ENCODE data around the gene ZNF547. TPM values are rescaled to one million over a fixed set of nuclear protein-coding genes. Genes with fewer than 3 reads are reported as not detected.

The ZNF547 gene
- total RNA-seq, 1 experiment from 2014 or later: 3.2 TPM

- H3F3A ChIP-seq (ENCODE audit: low read length, unreplicated experiment): no peaks in the 10 kb centered on the region
- peaks cover 23% of the 10 kb centered on the region; the same call in 1 of the 2 replicates for H3K9me3 ChIP-seq (ENCODE audit: low read length)
- no peak for DNase-seq
- no TSS peak for BruUV-seq (replicated peaks)
- ChIA-PET CTCF (no interaction called here), POLR2A (ENCODE audit: unreplicated experiment) (no interaction called here)
- no peak overlapping the region for H3K4me3 ChIP-seq (ENCODE audit: low read length)
- H3K4me1 ChIP-seq (ENCODE audit: insufficient read depth, low read length): peaks cover 8% of the 10 kb centered on the region
- H3K27me3 ChIP-seq (ENCODE audit: low read length): no peaks in the 10 kb centered on the region
- no peaks in the 10 kb centered on the region for H4K20me1 ChIP-seq (ENCODE audit: low read length)
- ATAC-seq: no peak
- peaks cover 77% of the 10 kb centered on the region for H3K36me3 ChIP-seq (ENCODE audit: low read depth, low read length)
- no peak overlapping the region for H2AFZ ChIP-seq (ENCODE audit: low read length)
- no peaks in the 10 kb centered on the region for H3K9me2 ChIP-seq (replicated peaks; ENCODE audit: low read length)
- TF ChIP-seq EZH2phosphoT487 (IDR thresholded peaks at IDR 0.05; ENCODE audit: borderline replicate concordance, low read length) (no peak), EZH2 (IDR thresholded peaks at IDR 0.05; ENCODE audit: low read length, unreplicated experiment) (no peak), CTCF (conservative IDR thresholded peaks at IDR 0.05; ENCODE audit: low read depth, low read length) (no peak)
- peaks cover 35% of the 10 kb centered on the region for H3K79me2 ChIP-seq (ENCODE audit: low read length)
- no peak overlapping the region for H3K9ac ChIP-seq (ENCODE audit: low read length)
- no peak overlapping the region for H3K4me2 ChIP-seq (ENCODE audit: low read length)
- no peak overlapping the region for H3K27ac ChIP-seq (ENCODE audit: low read length)
- intact Hi-C loops (cut with micrococcal nuclease): no loop called here
These were observed 32.4 kb downstream of the ZNF547 start for GRCh38 chr19:57395710-57396109.

- Histone ChIP-seq H3K9me3 (ENCODE audit: low read length) (0 out of 2 replicates have a peak, but pooled peaks cover 19% of the 10 kb centered on the region), H3K27ac (ENCODE audit: low read length) (no peak overlapping the region), H3K4me1 (ENCODE audit: insufficient read depth, low read length) (no peaks in the 10 kb centered on the region), H4K20me1 (ENCODE audit: low read length) (no peaks in the 10 kb centered on the region), H3K4me2 (ENCODE audit: low read length) (no peak overlapping the region), H2AFZ (ENCODE audit: low read length) (no peak overlapping the region), H3K9me2 (replicated peaks; ENCODE audit: low read length) (no peaks in the 10 kb centered on the region), H3K27me3 (ENCODE audit: low read length) (no peaks in the 10 kb centered on the region), H3K36me3 (ENCODE audit: low read depth, low read length) (peaks cover 57% of the 10 kb centered on the region), H3K4me3 (ENCODE audit: low read length) (no peak overlapping the region), H3K79me2 (ENCODE audit: low read length) (peaks cover 6% of the 10 kb centered on the region; the same call in 1 of the 2 replicates), H3K9ac (ENCODE audit: low read length) (no peak overlapping the region), H3F3A (ENCODE audit: low read length, unreplicated experiment) (no peaks in the 10 kb centered on the region)
- CTCF ChIA-PET: no interaction called here
- no peak for DNase-seq
- intact Hi-C loops (cut with micrococcal nuclease): no loop called here
- no peak for ATAC-seq
- TF ChIP-seq EZH2 (IDR thresholded peaks at IDR 0.05; ENCODE audit: low read length, unreplicated experiment): no peak
- TF ChIP-seq EZH2phosphoT487 (IDR thresholded peaks at IDR 0.05; ENCODE audit: borderline replicate concordance, low read length): no peak
- no TSS peak for BruUV-seq (replicated peaks)
- POLR2A ChIA-PET (ENCODE audit: unreplicated experiment): no interaction called here
These were observed 35.5 kb downstream of the ZNF547 start for GRCh38 chr19:57398868-57399267.

GRCh38 chr19:57403737-57404563 lies 40.6 kb downstream of the ZNF547 start:
- ChIA-PET POLR2A (ENCODE audit: unreplicated experiment) (no interaction called here), CTCF (no interaction called here)
- intact Hi-C loops (cut with micrococcal nuclease): no loop called here
- DNase-seq (no peak), ATAC-seq (no peak)
- no peaks in the 10 kb centered on the region for H4K20me1 ChIP-seq (ENCODE audit: low read length)
- H3K4me2 ChIP-seq (ENCODE audit: low read length): no peak overlapping the region
- no TSS peak for BruUV-seq (replicated peaks)
- H3K9ac ChIP-seq (ENCODE audit: low read length): no peak overlapping the region
- H3K4me1 ChIP-seq (ENCODE audit: insufficient read depth, low read length): no peaks in the 10 kb centered on the region
- H3K36me3 ChIP-seq (ENCODE audit: low read depth, low read length): peaks cover 14% of the 10 kb centered on the region
- no peak overlapping the region for H2AFZ ChIP-seq (ENCODE audit: low read length)
- H3K4me3 ChIP-seq (ENCODE audit: low read length): no peak overlapping the region
- no peaks in the 10 kb centered on the region for H3K79me2 ChIP-seq (ENCODE audit: low read length)
- H3F3A ChIP-seq (ENCODE audit: low read length, unreplicated experiment): no peaks in the 10 kb centered on the region
- H3K9me2 ChIP-seq (replicated peaks; ENCODE audit: low read length): no peaks in the 10 kb centered on the region
- no peak overlapping the region for H3K27ac ChIP-seq (ENCODE audit: low read length)
- no peaks in the 10 kb centered on the region for H3K27me3 ChIP-seq (ENCODE audit: low read length)
- TF ChIP-seq EZH2phosphoT487 (IDR thresholded peaks at IDR 0.05; ENCODE audit: borderline replicate concordance, low read length): no peak
- no peak for TF ChIP-seq CTCF (conservative IDR thresholded peaks at IDR 0.05; ENCODE audit: low read depth, low read length)
- no peak for TF ChIP-seq EZH2 (IDR thresholded peaks at IDR 0.05; ENCODE audit: low read length, unreplicated experiment)
- no peaks in the 10 kb centered on the region for H3K9me3 ChIP-seq (ENCODE audit: low read length)
